ENCODE results near the gene ATG7. TPM values are rescaled to one million over a fixed set of nuclear protein-coding genes. Genes with fewer than 3 reads are reported as not detected.
"Not testable (repeated sequence)": the region's sequence is repeated elsewhere in the genome, so short reads cannot be mapped to it uniquely, and the experiment has no call there.

The ATG7 gene
- total RNA-seq, 1 donor from 2014 or later = 62.9 TPM

DNA sequence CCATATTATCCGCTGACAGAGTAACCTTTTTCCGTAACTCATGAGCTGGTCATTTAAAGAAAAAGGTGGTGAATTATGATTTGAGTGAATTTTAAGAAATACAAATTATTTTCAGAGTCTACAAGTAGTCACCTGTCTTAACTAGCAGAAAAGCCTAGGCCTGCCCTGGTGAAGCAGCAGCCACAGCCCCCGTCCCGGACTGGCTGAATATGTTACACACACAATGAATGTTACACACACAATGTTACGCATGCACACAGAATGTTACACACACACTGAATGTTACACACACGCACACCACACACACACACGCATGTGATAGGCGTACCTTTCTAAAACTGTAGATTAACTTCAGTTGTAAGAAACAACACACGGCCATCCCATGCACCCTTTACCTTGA is 293.7 kb downstream of the ATG7 start:
- no peak for DNase-seq (ENCODE audit: low spot score)

DNA sequence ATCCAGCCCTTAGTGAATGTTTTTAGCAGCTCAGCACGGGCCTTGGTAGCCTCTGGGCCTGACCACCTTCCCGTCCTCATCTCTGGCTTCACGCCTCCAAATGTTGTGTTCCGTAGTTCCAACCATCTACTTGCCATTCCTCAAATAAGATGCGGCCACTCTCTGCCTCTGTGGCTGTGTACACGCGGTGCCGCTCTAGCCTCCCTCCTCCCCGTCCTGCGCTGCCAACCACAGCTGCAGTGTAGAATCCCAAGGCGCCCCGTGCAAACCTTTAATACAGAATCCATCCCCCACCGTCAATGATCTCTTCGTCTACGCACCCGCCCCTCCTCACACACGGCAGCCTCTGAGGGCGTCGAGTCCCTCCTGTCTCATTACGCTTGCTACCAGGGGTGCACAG is 294.3 kb downstream of the ATG7 start:
- no peak for DNase-seq (ENCODE audit: low spot score)

DNA sequence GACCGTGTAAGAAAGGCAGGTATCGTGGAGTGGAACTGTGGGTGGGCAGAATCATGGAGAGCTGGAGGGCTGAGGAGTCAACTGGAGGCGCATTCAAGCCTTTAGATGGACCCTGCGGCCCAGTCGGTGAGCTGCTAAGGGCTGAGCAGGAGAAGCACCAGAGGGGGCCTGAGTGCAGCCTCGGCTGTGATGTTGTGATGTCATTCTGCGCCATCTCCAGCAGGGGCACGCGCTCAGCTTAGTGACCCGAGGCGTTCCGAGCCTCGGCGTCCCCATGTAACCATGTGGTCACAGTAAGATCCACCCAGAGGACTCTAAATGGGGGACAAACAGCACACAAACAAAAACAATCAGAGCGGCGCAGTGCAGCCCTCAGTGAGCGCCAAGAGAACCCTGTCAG is 294.7 kb downstream of the ATG7 start:
- no peak for DNase-seq (ENCODE audit: low spot score)

- no peak for DNase-seq (ENCODE audit: low spot score)
Observed at GRCh38 chr3:11567516-11568467, 295.6 kb downstream of the ATG7 start.

DNA sequence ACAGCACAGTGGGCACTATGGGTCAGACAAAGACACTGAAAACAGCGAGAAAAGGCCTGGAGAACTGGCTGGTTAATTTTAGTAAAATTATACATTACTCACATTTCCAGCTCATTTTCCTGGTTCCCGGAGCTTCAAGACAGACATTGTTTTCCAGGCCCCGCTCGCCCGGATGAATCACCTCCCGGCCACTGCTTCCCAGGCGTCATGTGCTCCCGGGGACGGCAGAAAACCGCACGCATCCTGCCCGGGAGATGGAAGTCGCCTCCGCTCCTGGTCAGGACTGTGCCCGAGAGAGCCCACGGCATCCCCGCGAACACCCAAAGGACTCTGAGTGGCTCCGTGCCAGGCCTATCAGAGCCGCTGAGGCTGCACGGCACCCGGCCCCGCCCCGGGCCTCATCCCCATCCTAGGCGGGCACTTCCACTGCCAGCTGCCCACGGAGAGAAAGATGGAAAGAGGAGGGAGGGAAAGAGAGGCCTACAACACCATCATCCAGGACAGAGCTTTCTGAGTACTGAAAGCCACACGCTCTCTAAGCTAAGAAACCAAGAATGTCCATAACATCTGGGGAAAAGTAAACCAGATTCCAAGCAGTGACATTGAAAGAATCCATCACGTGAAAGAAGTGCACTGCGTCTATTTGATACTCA is 296.4 kb downstream of the ATG7 start:
- no peak for DNase-seq (ENCODE audit: low spot score)

GRCh38 chr3:11569156-11569741 is 297.1 kb downstream of the ATG7 start:
- no peak for DNase-seq (ENCODE audit: low spot score)

GRCh38 chr3:11570251-11570650 is 298.1 kb downstream of the ATG7 start:
- no peak for DNase-seq (ENCODE audit: low spot score)

DNA sequence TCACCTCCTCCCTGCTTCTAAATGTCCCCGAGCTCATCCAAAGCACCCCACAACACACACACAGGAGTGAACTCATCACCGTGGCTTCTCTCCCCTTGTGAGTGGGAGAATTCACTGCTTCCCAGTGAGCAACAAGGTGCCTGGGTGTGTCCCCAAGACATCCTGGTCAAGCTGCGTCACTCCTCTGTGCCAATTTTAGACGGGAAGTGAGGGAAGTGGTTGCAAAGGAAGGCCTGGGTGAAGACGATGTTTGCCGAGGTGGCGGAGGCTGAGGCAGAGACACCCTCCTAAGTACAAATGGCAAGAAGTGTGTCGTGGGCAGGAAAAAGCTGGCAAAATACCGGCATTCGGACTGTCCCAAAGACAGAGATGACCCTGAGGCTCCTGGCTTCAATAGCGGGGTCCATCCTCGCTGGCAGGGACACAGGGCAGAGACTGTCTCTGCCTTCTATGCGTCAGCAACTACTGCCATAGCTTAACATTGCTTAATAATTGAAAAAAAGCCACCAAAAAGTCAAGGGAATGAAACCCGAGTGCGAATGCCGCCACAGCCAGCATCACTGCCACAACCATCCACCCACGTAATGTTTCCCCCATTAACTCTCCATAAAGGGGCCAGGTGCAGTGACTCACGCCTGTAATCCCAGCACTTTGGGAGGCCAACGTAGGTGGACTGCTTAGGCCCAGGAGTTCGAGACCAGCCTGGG is 298.7 kb downstream of the ATG7 start:
- DNase-seq (ENCODE audit: low spot score) = no peak

GRCh38 chr3:11572660-11573059 is 300.5 kb downstream of the ATG7 start:
- not testable (repeated sequence) for DNase-seq (ENCODE audit: low spot score)

GRCh38 chr3:11574981-11575669 is 302.9 kb downstream of the ATG7 start:
- DNase-seq (ENCODE audit: low spot score) = no peak

- no peak for DNase-seq (ENCODE audit: low spot score)
Observed at GRCh38 chr3:11575677-11576076, 303.5 kb downstream of the ATG7 start.

- DNase-seq (ENCODE audit: low spot score) = no peak
Observed at GRCh38 chr3:11576453-11576852, 304.3 kb downstream of the ATG7 start.

DNA sequence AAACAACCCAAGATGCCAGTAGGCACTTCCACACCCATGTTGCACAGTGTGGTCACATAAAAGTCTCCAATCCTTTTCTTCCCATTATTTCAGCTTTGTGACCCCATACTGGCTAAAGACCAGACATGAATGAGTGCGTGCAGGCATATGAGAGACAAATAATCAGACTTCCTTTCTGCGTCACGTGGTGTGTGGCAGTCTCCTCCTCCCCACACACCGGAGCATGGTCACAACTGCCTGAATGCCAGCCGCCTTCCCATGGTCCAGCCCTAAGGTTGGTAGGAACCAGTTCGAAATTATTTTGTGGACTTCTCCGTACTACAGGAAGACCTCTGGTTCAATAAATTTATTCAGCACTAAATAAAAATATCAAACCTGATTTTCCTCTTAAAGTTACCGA is 306.0 kb downstream of the ATG7 start:
- no peak for DNase-seq (ENCODE audit: low spot score)

GRCh38 chr3:11580645-11581044 is 308.4 kb downstream of the ATG7 start:
- no peak for DNase-seq (ENCODE audit: low spot score)

DNA sequence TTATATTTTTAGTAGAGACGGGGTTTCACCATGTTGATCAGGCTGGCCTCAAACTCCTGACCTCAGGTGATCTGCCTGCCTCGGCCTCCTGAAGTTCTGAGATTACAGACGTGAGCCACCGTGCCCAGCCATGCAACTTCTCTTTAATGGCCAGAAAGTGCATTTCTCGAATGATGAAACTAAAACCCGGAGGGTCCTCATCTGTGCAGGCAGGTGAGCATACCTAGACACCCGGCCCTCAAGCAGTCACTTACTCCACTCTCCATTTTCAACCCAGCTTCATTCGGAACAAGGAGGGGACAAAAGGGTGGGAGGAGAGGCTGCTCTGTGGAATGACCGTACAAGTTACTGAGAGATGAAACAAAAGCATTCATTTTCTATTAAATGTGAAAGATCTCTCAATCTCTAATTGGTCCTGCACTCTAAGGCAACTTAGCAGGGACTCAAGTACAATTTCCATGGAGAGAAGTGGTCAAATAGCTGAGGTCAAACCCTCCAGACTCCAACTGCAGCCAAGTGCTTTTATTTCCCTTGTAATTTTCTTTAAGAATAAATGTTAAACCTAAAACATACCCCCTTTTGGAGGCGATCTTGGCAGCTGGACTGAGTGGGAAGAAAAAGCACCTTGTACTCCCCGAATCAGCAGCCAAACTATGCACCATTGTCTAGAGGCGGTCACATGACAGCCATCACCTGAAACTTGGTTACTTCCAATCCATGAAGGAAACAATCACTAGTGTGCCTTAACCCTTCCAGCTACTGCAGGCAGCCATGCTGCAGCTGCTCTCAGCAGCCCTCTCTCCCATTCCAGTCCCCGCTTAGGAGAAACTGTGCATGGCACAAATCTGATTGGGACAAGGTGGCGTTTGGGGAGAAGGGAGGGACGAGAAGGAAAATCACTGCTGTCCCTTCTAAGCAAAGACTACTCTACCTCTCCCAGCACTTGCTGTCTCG is 309.3 kb downstream of the ATG7 start:
- no peak for DNase-seq (ENCODE audit: low spot score)

DNA sequence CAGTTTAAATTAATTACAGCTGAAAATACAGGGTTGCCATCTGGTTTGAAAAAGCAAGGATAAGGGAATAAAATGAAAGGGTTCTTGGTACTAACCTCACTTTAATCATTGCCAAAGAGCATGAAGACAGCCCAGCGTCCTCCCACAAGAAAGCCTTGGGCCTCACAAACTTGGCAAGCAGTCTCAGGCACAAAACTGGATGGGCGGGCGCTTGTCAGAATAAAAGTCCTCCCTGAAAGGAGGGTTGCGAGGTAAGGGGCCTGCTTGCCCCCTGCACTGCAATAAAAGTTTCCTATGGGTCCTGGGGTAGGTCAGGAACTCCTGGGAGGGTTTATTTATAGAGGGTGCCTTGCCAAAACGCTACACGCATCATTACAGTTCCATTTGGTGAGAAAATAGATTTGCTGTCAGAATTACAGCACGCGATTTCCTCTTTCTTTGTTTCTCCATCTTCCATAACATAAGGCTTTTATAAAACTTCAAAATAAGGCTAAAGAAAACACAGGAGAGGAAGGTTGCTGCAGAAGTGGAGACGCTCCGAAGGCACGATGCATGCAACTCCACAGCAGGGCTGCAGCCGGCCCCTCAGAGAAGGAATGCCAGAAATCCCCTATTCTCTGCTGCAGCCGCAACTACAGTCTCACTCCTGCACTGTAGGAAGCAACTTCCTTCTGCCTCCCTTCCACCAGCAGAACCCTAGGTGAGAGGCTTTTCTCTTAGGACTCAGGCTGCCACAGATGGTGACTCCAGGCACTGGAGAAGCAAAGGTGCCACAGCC is 310.2 kb downstream of the ATG7 start:
- DNase-seq (ENCODE audit: low spot score) = peak; percentile 75

- DNase-seq (ENCODE audit: low spot score) = no peak
Observed at GRCh38 chr3:11583235-11583634, 311.0 kb downstream of the ATG7 start.

DNA sequence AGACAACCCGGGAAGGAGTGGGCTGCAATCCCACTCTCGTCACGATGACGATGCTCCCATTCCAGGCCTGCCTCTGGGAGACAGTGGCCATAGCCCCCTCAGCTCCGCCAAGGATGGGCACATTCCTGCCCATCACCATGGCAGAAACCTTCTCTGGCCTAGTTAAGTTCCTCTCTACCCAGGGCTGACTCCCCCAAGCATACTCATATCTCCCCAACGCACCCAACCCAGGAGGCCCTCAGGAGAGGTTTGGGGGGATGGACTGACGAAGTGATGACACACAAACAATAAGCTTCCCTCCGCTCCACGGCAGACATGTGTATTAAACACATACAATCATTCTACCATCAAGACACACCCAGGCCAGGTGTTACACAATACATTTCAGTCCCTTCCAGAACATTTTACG is 311.4 kb downstream of the ATG7 start:
- no peak for DNase-seq (ENCODE audit: low spot score)

GRCh38 chr3:11584570-11584969 is 312.4 kb downstream of the ATG7 start:
- no peak for DNase-seq (ENCODE audit: low spot score)

DNA sequence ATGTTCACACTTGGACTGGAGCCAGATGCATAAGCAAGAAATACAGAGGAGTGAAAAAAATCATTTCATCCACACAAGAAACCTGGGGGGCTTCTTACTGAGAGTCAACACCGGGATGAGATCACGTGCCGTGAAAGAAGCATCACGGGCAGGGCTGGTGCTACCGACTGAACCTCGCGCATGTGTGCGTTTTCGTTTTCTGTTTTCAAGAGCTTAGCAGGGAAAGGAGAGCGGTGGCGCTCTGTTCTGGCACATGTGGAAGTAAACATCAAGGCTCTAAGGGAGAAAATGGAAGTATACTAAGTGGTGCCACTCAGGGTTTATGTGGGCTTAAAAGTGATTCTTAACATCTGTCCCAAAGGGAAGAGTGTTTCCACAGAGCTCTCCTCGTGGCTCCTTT is 315.6 kb downstream of the ATG7 start:
- no peak for DNase-seq (ENCODE audit: low spot score)

All from ureter (tissue), 1 donor.